K562 (cell line): ENCODE measurements around the gene TSEN34. TPM values are rescaled to one million over a fixed set of nuclear protein-coding genes. Genes with fewer than 3 reads are reported as not detected.

Source experiments
- ATF1 ChIP-seq, 2 experiments: fragments of 450-650 bp in 1 of 2; IDR thresholded peaks; 2 replicates each; pipeline ENCODE4 v1.6.1; 2016; ENCODE audit warnings: missing compliant biosample characterization in 1 of 2, missing genetic modification characterization in 1 of 2
- CXXC5 ChIP-seq: fragments of 250-450 bp; sonication (Bioruptor Pico); IDR thresholded peaks from 2 replicates; pipeline ENCODE4 v1.8.0; 2022; ENCODE audit warnings: inconsistent platforms, mild to moderate bottlenecking, moderate library complexity
- E2F5 ChIP-seq: sonication (generic); formaldehyde crosslinking; IDR thresholded peaks from 2 replicates; pipeline ENCODE4 v1.8.0; 2022; ENCODE audit warnings: mild to moderate bottlenecking, missing genetic modification reagents
- EGR1 ChIP-seq: fragments of 450-650 bp; conservative IDR thresholded peaks from 2 replicates; pipeline ENCODE4 v1.6.1; 2017; ENCODE audit warnings: mild to moderate bottlenecking
- HDAC1 ChIP-seq, 2 experiments: fragments of 450-650 bp; IDR thresholded peaks; 2 replicates each; pipeline ENCODE4 v1.6.1; 2016 to 2017; ENCODE audit warnings: inconsistent platforms in 1 of 2, mild to moderate bottlenecking in 1 of 2, moderate library complexity in 1 of 2
- HDAC2 ChIP-seq: fragments of 450-650 bp; IDR thresholded peaks from 2 replicates; pipeline ENCODE4 v1.6.1; 2016; ENCODE audit warnings: mild to moderate bottlenecking
- HMGN3 ChIP-seq: IDR thresholded peaks from 2 replicates; pipeline ENCODE4 v1.6.1; 2011; ENCODE audit warnings: borderline replicate concordance, low read depth, mild to moderate bottlenecking, mixed read lengths, low read length; ENCODE audit not compliant: insufficient read length; ENCODE audit errors: extremely low read depth
- MBD2 ChIP-seq: sonication (generic); IDR thresholded peaks from 2 replicates; pipeline ENCODE4 v1.6.1; 2016; ENCODE audit warnings: low read depth, borderline replicate concordance
- MEIS2 ChIP-seq: fragments of 450-650 bp; IDR thresholded peaks from 2 replicates; pipeline ENCODE4 v1.6.1; 2014; ENCODE audit warnings: mild to moderate bottlenecking; ENCODE audit not compliant: partially characterized antibody
- MLLT1 ChIP-seq, 2 experiments: fragments of 450-650 bp; IDR thresholded peaks; 2 replicates each; pipeline ENCODE4 v1.6.1; 2016
- MXI1 ChIP-seq: IDR thresholded peaks from 2 replicates; pipeline ENCODE4 v1.6.1; 2011; ENCODE audit warnings: low read depth, mild to moderate bottlenecking, improper control_type of control experiment, low read length
- NFE2L1 ChIP-seq: fragments of 450-650 bp; IDR thresholded peaks from 2 replicates; pipeline ENCODE4 v1.6.1; 2016; ENCODE audit warnings: missing genetic modification characterization, low read depth, mild to moderate bottlenecking, missing compliant biosample characterization, moderate library complexity, borderline replicate concordance
- NFXL1 ChIP-seq: fragments of 450-650 bp; formaldehyde crosslinking; IDR thresholded peaks from 2 replicates; pipeline ENCODE4 v1.4.0; 2021; ENCODE audit warnings: mild to moderate bottlenecking
- PHF8 ChIP-seq: fragments of 200-600 bp; sonication (generic); IDR thresholded peaks from 2 replicates; pipeline ENCODE4 v1.6.1; 2012; ENCODE audit warnings: mixed run types, mild to moderate bottlenecking, inconsistent platforms, low read length, moderate library complexity, borderline replicate concordance
- STAT6 ChIP-seq: sonication (generic); formaldehyde crosslinking; IDR thresholded peaks from 2 replicates; pipeline ENCODE4 v1.8.1; 2023; ENCODE audit warnings: mild to moderate bottlenecking, missing genetic modification reagents
- TOE1 ChIP-seq, 2 experiments: fragments of 450-650 bp in 1 of 2; sonication (generic) in 1 of 2; formaldehyde crosslinking in 1 of 2; IDR thresholded peaks; 2 replicates each; pipeline versions ENCODE4 v1.7.1 to v1.8.0; 2016 to 2022; ENCODE audit warnings: borderline replicate concordance in 2 of 2, mild to moderate bottlenecking in 2 of 2, antibody characterized with exemption in 1 of 2, inconsistent platforms in 1 of 2, low read depth in 1 of 2, missing genetic modification reagents in 1 of 2, moderate library complexity in 1 of 2
- ZNF277 ChIP-seq: fragments of 250-450 bp; sonication (Bioruptor Pico); IDR thresholded peaks from 2 replicates; pipeline ENCODE4 v1.8.0; 2022; ENCODE audit warnings: inconsistent platforms, mild to moderate bottlenecking, moderate library complexity, borderline replicate concordance
- ZNF316 ChIP-seq: fragments of 450-650 bp; IDR thresholded peaks from 2 replicates; pipeline ENCODE4 v1.6.1; 2016
- ZNF445 ChIP-seq: fragments of 250-450 bp; sonication (Bioruptor Pico); IDR thresholded peaks from 2 replicates; pipeline ENCODE4 v1.4.0; 2020; ENCODE audit warnings: low read depth, mild to moderate bottlenecking, moderate library complexity
- polyA plus RNA-seq, 8 experiments: library from polyadenylated mRNA; depleted of rRNA in 4 of 8; stranded (reverse) in 5 of 8; unstranded in 3 of 8; fragments of >200 nt; fragmentation: Nextera tagmentation in 2 of 8; fragmentation: Illumina TruSeq in 1 of 8; extraction: Ambion mirVana in 2 of 8; extraction: Trizol in 1 of 8; gene quantifications; 2 replicates each; pipeline versions ENCODE4 v1.2.1 to v1.2.3, GENCODE V29; 2011 to 2014; ENCODE audit warnings: inconsistent platforms in 1 of 8, missing spikeins in 1 of 8
- total RNA-seq, 7 experiments: library from RNA; depleted of rRNA in 6 of 7; stranded (reverse); fragments of >200 nt in 6 of 7; fragmentation: Illumina TruSeq in 2 of 7; extraction: Trizol in 2 of 7; gene quantifications; 2 replicates each; pipeline versions ENCODE4 v1.2.1 to v1.2.3, GENCODE V29; 2011 to 2021; ENCODE audit warnings: low replicate concordance in 1 of 7

TSEN34 gene
- total and polyA plus RNA-seq, 9 of the 15 experiments (the other 6 are each of a cell fraction or from before 2014, with no cell fraction given), result 3.1 to 57.6 (median 29.5) TPM

- TF ChIP-seq ZNF277 (no peak), MEIS2 (peak; percentile 68), EGR1 (peak; percentile 82), HDAC1 (IDR thresholded peaks at IDR 0.05) (peak in 1 of 2 experiments; percentile 92; a peak in 2 of 4 replicates), ATF1 (CRISPR knock-in tag; IDR thresholded peaks at IDR 0.05) (no peak), ATF1 (tag; IDR thresholded peaks at IDR 0.05) (peak; percentile 94), NFXL1 (CRISPR knock-in tag) (no peak), PHF8 (peak; percentile 77; the same call in 1 of the 2 replicates), TOE1 (IDR thresholded peaks at IDR 0.05; ENCODE audit: borderline replicate concordance) (peak; percentile 80; the same call in 1 of the 2 replicates), TOE1 (CRISPR knock-in tag; IDR thresholded peaks at IDR 0.05; ENCODE audit: borderline replicate concordance, low read depth) (0 out of 2 replicates have a peak, but pooled peaks have one; percentile 21), HDAC2 (0 out of 2 replicates have a peak, but pooled peaks have one; percentile 48), MBD2 (peak; percentile 36; the same call in 1 of the 2 replicates), MXI1 (no peak; the same call in 1 of the 2 replicates), CXXC5 (CRISPR knock-in tag) (peak; percentile 88), STAT6 (no peak), HMGN3 (peak; percentile 23), MLLT1 (IDR thresholded peaks at IDR 0.05) (peak in 1 of 2 experiments; percentile 25; a peak in 1 of 4 replicates), E2F5 (CRISPR knock-in tag) (0 out of 2 replicates have a peak, but pooled peaks have one; percentile 44), NFE2L1 (tag) (no peak), ZNF316 (peak; percentile 49; the same call in 1 of the 2 replicates), ZNF445 (no peak)
Observed at GRCh38 chr19:54189735-54190502, 1.2 kb upstream of the TSEN34 start (continued).
